GM23248 (cell line): ENCODE data around the gene HOGA1. TPM values are rescaled to one million over a fixed set of nuclear protein-coding genes. Genes with fewer than 3 reads are reported as not detected.

Experiments used
- DNase-seq: peaks from one replicate; pipeline ENCODE4 v3.0.0-alpha.2; 2015
- H2AFZ ChIP-seq: fragments of 200-600 bp; sonication (generic); 2 replicates; pipeline ENCODE4 v1.6.1; 2016; ENCODE audit warnings: antibody characterized with exemption
- H3F3A ChIP-seq: fragments of 200-600 bp; sonication (generic); 2 replicates; pipeline ENCODE4 v1.6.1; 2016; ENCODE audit warnings: mild to moderate bottlenecking, antibody characterized with exemption, mixed run types; ENCODE audit not compliant: insufficient read depth
- H3K27ac ChIP-seq: fragments of 200-600 bp; sonication (generic); 2 replicates; pipeline ENCODE4 v1.5.1; 2016; ENCODE audit warnings: mild to moderate bottlenecking
- H3K27me3 ChIP-seq: fragments of 200-600 bp; sonication (generic); replicated peaks from 2 replicates; pipeline ENCODE4 v1.6.1; 2016; ENCODE audit warnings: mild to moderate bottlenecking; ENCODE audit not compliant: insufficient read depth
- H3K36me3 ChIP-seq: fragments of 200-600 bp; sonication (generic); 2 replicates; pipeline ENCODE4 v1.6.1; 2016; ENCODE audit warnings: low read depth, mild to moderate bottlenecking
- H3K4me1 ChIP-seq: fragments of 200-600 bp; sonication (generic); 2 replicates; pipeline ENCODE4 v1.6.1; 2016; ENCODE audit warnings: mild to moderate bottlenecking; ENCODE audit not compliant: insufficient read depth
- H3K4me2 ChIP-seq: fragments of 200-600 bp; sonication (generic); one replicate; pipeline ENCODE4 v1.6.1; 2016; ENCODE audit warnings: mild to moderate bottlenecking; ENCODE audit not compliant: unreplicated experiment
- H3K4me3 ChIP-seq: fragments of 200-600 bp; sonication (generic); 2 replicates; pipeline ENCODE4 v1.5.1; 2016; ENCODE audit warnings: mild to moderate bottlenecking
- H3K79me2 ChIP-seq: fragments of 200-600 bp; sonication (generic); 2 replicates; pipeline ENCODE4 v1.6.1; 2016; ENCODE audit warnings: mild to moderate bottlenecking; ENCODE audit not compliant: insufficient read depth
- H3K9ac ChIP-seq: fragments of 200-600 bp; sonication (generic); 2 replicates; pipeline ENCODE4 v1.6.1; 2016; ENCODE audit warnings: mild to moderate bottlenecking
- H3K9me2 ChIP-seq: fragments of 200-600 bp; sonication (generic); 2 replicates; pipeline ENCODE4 v1.6.1; 2016; ENCODE audit warnings: mixed run types, mild to moderate bottlenecking, moderate library complexity; ENCODE audit not compliant: insufficient read depth
- H3K9me3 ChIP-seq: fragments of 200-600 bp; sonication (generic); one replicate; pipeline ENCODE4 v1.6.1; 2017; ENCODE audit warnings: low read depth
- H4K20me1 ChIP-seq: fragments of 200-600 bp; sonication (generic); 2 replicates; pipeline ENCODE4 v1.6.0; 2016; ENCODE audit not compliant: insufficient read depth
- EZH2 ChIP-seq: fragments of 200-600 bp; sonication (generic); IDR thresholded peaks from 2 replicates; pipeline ENCODE4 v1.6.1; 2018; ENCODE audit warnings: antibody characterized with exemption, mild to moderate bottlenecking; ENCODE audit not compliant: insufficient read depth, poor library complexity, severe bottlenecking
- EZH2phosphoT487 ChIP-seq: fragments of 200-600 bp; sonication (generic); IDR thresholded peaks from 2 replicates; pipeline ENCODE4 v1.6.1; 2018; ENCODE audit warnings: antibody characterized with exemption, moderate library complexity, mild to moderate bottlenecking, low read depth; ENCODE audit not compliant: insufficient read depth
- WGBS, 2 experiments: methylation state at CpG; one replicate each; pipeline ENCODE4 v1.1.6; 2015 to 2017; ENCODE audit warnings: low lambda C conversion rate in 2 of 2, low coverage in 1 of 2; ENCODE audit errors: missing lambda C conversion rate in 2 of 2; 5-methylcytosine and 5-hydroxymethylcytosine counted together
- in situ Hi-C: fragments of 300-500 bp; cut with MboI; formaldehyde crosslinking; loops from 2 replicates; pipeline ENCODE4 v1.15.0; 2020
- polyA plus RNA-seq: library from polyadenylated mRNA; unstranded; fragments of >200 nt; fragmentation: Nextera tagmentation; extraction: Ambion mirVana; gene quantifications from 2 replicates; pipeline ENCODE4 v1.2.1, GENCODE V29; 2016
- total RNA-seq: library from RNA; depleted of rRNA; stranded (reverse); fragments of >200 nt; shearing (Covaris generic); gene quantifications from 2 replicates; pipeline ENCODE4 v1.2.3, GENCODE V29; 2014

Gene HOGA1
- total and polyA plus RNA-seq, 2 experiments from 2014 or later: 0.13 to 0.22 TPM

DNA sequence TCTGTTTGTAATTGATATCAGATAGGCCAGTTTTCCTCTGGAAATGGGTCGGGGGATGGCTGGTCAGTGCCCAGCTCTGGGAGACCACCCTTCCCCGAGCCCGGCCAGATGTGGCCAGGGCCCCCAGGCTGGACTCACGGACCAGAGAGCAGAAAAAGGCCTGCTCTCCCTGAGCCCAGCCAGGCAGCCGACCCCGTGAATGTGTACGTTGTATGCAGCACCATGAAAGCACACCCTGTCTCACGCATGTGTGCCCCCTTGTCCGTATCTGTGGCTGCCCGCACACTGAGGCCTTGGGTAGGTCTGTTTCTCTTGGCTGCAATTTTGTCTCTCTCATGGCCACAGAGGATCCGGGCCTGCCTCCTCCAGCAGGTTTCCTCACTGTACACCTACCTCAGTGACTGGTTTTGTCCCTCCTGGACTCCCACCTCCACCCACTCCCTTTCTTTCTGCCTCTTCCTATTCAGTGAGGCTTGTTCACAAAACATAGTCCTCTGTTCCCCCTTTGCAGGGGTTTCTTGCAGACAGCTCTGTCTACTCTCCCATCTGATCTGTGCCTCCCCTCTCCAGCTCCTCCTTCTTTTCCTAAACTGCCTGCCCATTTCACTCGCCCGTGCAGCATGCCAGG lies 35.2 kb upstream of the HOGA1 start:
- in situ Hi-C loops: no loop called here
- no peaks in the 10 kb centered on the region for H4K20me1 ChIP-seq
- H3K27me3 ChIP-seq: no peaks in the 10 kb centered on the region
- WGBS, 2 experiments: 82 to 90% methylated on average over 13 of the region's 13 CpGs
- peaks cover 8% of the 10 kb centered on the region for H3K4me1 ChIP-seq
- no peak overlapping the region for H2AFZ ChIP-seq
- H3K4me2 ChIP-seq: no peak overlapping the region
- peaks cover 6% of the 10 kb centered on the region for H3F3A ChIP-seq
- H3K79me2 ChIP-seq: peaks cover 93% of the 10 kb centered on the region
- no peak overlapping the region for H3K27ac ChIP-seq
- H3K9me2 ChIP-seq: no peaks in the 10 kb centered on the region
- no peak overlapping the region for H3K4me3 ChIP-seq
- DNase-seq: no peak
- H3K9me3 ChIP-seq: no peaks in the 10 kb centered on the region
- no peak for TF ChIP-seq EZH2
- no peak for TF ChIP-seq EZH2phosphoT487
- H3K9ac ChIP-seq: no peak overlapping the region
- H3K36me3 ChIP-seq: no peaks in the 10 kb centered on the region

DNA sequence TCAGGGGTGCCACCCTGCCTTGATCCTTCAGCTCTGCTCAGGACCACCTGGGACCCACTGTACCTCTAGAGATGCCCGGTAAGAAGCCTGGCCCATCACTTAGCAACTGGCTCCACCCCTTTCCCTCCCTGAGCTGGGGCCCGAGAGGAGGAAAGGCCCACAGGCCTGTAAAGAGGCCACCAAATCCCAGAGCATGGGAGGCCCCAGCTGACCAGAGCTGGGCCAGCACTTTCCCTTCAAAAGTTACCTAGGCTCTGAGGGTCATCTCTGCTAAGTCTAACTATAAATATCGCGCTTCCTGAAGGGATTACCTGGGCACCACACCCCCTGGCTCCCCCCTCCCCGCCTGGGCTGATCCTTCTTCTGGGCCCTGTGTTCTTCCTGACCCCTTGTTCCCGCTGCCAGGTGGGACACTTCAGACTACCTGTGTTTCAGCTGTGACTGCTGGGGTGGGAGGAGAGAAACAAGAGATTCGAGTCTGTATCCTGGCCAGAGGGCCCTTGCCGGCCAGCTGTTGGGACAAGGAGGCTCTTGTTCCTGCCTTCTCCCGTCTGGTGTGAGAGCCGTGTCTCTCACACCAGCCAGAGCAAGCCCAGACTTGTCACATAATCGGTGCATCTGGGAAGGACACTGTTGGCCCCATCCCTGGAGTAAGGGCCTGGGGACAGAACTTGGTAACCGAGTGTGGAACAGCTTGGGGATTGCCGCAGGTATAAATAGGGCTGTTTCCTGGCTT lies 34.4 kb upstream of the HOGA1 start:
- no peaks in the 10 kb centered on the region for H4K20me1 ChIP-seq
- H3K9me3 ChIP-seq: no peaks in the 10 kb centered on the region
- 54 to 65% methylated on average over 13 of the region's 13 CpGs for WGBS, 2 experiments
- H3K36me3 ChIP-seq: no peaks in the 10 kb centered on the region
- H2AFZ ChIP-seq: no peak overlapping the region
- H3K27ac ChIP-seq: no peak overlapping the region
- no peaks in the 10 kb centered on the region for H3K27me3 ChIP-seq
- H3K4me3 ChIP-seq: no peak overlapping the region
- peak overlapping the region; percentile 34; the same call in 1 of the 2 replicates for H3K9ac ChIP-seq
- no peaks in the 10 kb centered on the region for H3K9me2 ChIP-seq
- DNase-seq: peak; percentile 34
- in situ Hi-C loops: no loop called here
- peaks cover 94% of the 10 kb centered on the region for H3K79me2 ChIP-seq
- H3K4me1 ChIP-seq: peaks cover 4% of the 10 kb centered on the region
- no peak overlapping the region for H3K4me2 ChIP-seq
- TF ChIP-seq EZH2phosphoT487 (no peak), EZH2 (no peak)
- H3F3A ChIP-seq: no peaks in the 10 kb centered on the region

DNA sequence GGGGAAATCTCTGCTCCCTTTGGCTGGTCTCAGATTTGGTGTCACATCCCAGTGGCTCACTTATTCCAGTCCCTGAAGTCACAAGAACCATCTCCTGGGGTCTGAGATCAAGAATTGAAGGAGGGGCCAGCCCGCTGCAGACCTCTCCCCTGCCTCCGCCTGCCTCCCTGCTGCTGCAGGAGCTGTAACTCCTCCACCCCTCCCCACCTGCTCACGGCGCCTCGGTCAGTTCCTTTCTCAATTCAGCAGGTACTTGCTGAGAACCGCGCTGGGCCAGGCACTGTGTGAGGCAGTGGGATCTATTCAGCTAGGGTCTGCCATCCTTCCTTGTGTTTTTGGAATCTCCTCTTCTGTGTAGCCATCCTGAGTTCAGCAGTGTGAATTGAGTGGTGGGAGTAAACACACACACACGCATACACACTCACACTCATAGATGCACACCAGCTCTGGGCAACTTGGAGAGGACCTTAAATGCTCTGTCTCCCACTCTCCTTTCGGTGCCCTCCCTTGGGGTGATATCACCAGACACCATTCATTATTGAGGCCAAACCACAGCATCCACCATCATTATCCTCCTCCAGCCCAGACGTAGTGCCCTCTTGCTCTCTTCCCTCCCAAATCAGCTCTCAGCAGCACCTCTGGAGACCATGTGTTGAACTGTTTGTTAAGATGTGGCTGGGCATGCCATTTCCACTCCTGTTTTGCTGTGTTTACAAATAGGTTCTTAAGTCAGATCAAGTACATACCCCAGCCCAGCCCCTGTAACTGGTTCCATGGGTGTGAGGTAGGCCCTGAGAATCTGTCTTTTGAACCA lies 33.6 kb upstream of the HOGA1 start:
- H3K9me2 ChIP-seq: no peaks in the 10 kb centered on the region
- no peak for TF ChIP-seq EZH2
- no peak for TF ChIP-seq EZH2phosphoT487
- peaks cover 93% of the 10 kb centered on the region for H3K79me2 ChIP-seq
- no peaks in the 10 kb centered on the region for H3F3A ChIP-seq
- no peak overlapping the region for H3K4me2 ChIP-seq
- H3K9ac ChIP-seq: peak overlapping the region; percentile 34; the same call in 1 of the 2 replicates
- no peak overlapping the region for H3K27ac ChIP-seq
- no peaks in the 10 kb centered on the region for H3K36me3 ChIP-seq
- no peak overlapping the region for H2AFZ ChIP-seq
- 88% methylated on average over 10 of the region's 10 CpGs for WGBS, 2 experiments
- peaks cover 4% of the 10 kb centered on the region for H3K4me1 ChIP-seq
- H4K20me1 ChIP-seq: no peaks in the 10 kb centered on the region
- in situ Hi-C loops: no loop called here
- no peaks in the 10 kb centered on the region for H3K9me3 ChIP-seq
- no peak overlapping the region for H3K4me3 ChIP-seq
- no peak for DNase-seq
- H3K27me3 ChIP-seq: no peaks in the 10 kb centered on the region

DNA sequence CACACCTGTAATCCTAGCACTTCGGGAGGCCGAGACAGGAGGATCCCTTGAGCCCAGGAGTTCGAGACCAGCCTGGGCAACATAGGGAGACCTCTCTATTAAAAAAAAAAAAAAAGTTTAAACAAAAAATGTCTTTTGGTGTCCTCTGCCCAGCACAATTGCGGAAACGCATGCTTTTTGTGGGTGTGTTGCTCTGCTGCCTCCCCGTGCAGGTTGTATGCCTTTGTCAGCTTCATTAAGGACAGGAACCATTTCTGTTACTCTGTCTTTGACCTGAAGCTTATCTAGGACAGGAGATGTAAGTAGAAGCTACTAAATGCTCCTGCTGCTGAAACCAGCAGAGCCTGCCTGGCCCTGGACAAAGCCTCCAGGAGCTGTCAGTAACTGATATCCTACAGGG lies 32.9 kb upstream of the HOGA1 start:
- Histone ChIP-seq H3K36me3 (no peaks in the 10 kb centered on the region), H3K27ac (no peak overlapping the region), H3F3A (no peaks in the 10 kb centered on the region), H3K4me3 (no peak overlapping the region), H3K79me2 (peaks cover 90% of the 10 kb centered on the region), H3K27me3 (no peaks in the 10 kb centered on the region), H2AFZ (no peak overlapping the region), H3K4me2 (no peak overlapping the region), H3K9me2 (no peaks in the 10 kb centered on the region), H3K4me1 (peaks cover 4% of the 10 kb centered on the region), H4K20me1 (no peaks in the 10 kb centered on the region), H3K9ac (no peak overlapping the region), H3K9me3 (no peaks in the 10 kb centered on the region)
- in situ Hi-C loops: no loop called here
- no peak for DNase-seq
- 91 to 93% methylated on average over 6 of the region's 6 CpGs for WGBS, 2 experiments
- TF ChIP-seq EZH2phosphoT487: no peak
- TF ChIP-seq EZH2: no peak
